ENCODE measurements around the gene RNF130.
"Not testable (repeated sequence)": the region's sequence is repeated elsewhere in the genome, so short reads cannot be mapped to it uniquely, and the experiment has no call there.

The RNF130 gene

DNA sequence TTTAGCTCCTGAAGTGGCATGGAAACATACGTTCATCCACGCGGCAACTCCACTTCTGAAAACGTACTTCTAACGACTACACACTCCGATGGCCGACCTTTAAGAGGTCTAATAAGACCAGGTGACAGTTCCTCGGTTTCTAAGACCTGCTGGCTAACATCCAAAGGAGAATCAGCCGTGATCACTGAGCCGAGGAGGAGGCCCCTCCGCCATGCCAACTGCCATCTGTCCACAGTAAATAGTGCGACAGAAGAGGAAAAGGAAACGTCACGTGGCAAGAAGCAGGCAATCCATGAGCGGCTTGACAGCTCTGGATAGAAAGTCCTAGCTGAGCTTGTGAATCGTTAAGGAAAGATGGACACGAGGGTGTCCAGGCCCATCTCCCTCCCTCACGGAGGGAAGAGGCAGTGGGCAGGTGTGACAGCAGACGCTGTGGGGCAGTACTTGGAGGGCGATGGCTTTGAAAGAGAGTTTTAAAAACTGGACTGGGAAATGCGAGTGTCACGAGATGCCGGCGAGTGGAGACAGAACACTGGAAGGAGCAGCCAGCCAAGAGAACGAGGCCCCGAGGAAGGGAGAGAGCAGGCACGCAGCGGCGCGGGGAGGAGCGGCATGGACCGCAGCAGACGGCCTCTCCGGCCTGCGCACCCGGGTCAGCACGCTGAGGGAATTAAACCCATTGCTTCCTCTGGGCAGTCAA is 97.2 kb downstream of the RNF130 start:
- Mint-ChIP-seq H3K36me3 (peaks cover 25% of the 10 kb centered on the region), H3K27ac (no peak overlapping the region), H3K9me3 (no peaks in the 10 kb centered on the region), H3K4me3 (no peak overlapping the region), H3K4me1 (peaks cover 5% of the 10 kb centered on the region)
- DNase-seq (ENCODE audit: low spot score in 2 of 2) (no peak), ATAC-seq (no peak)

DNA sequence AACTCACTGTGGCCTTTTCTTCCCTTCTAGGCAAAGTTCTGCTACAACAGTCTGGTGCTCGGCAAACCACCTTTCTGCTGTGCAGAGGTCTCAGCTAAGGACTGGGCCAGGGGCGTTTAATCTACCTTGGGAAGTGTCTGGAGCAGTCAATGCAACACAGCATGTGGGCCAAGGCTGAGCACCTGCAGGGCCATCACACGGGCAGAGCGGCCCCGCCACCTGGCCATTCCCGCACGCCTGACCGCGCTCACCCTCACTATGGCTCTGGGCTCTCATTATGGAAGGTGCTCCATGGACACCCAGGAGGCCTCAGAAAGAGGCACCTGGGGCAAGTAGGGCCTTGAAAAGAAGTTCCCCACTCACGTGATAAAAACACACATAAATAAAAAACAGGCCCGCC is 98.2 kb downstream of the RNF130 start:
- ATAC-seq (no peak), DNase-seq (ENCODE audit: low spot score in 2 of 2) (no peak)
- peaks cover 5% of the 10 kb centered on the region for H3K4me1 Mint-ChIP-seq
- no peaks in the 10 kb centered on the region for H3K9me3 Mint-ChIP-seq
- H3K27ac Mint-ChIP-seq, result no peak overlapping the region
- H3K4me3 Mint-ChIP-seq, result no peak overlapping the region
- H3K36me3 Mint-ChIP-seq, result peaks cover 26% of the 10 kb centered on the region

DNA sequence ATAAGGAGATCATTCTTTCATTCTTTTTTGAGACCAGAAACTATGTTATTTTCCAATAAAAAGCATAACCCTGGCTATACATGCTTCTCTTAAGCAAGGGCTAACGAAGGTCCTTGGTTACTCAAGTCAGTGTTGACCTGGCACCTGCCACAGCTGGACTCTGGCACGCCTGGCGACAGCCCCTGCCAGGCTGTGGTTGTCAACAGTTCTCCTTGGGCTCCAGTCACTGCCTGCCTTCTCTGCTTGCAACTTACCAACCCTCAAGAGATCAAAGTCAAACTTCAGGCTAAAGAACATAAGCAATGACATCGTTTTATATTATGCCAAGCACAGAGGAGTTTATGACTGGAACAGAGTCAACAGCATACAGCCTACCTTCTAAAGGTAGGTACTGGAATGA is 102.4 kb downstream of the RNF130 start:
- Mint-ChIP-seq H3K4me3 (no peak overlapping the region), H3K27ac (no peak overlapping the region), H3K4me1 (no peaks in the 10 kb centered on the region), H3K9me3 (no peaks in the 10 kb centered on the region), H3K36me3 (peaks cover 22% of the 10 kb centered on the region)
- ATAC-seq (no peak), DNase-seq (ENCODE audit: low spot score in 2 of 2) (no peak)

GRCh38 chr5:179967489-179967888 is 104.1 kb downstream of the RNF130 start:
- Mint-ChIP-seq H3K36me3 (peaks cover 15% of the 10 kb centered on the region), H3K9me3 (no peaks in the 10 kb centered on the region), H3K4me3 (no peak overlapping the region), H3K27ac (peak overlapping the region; percentile 20), H3K4me1 (no peaks in the 10 kb centered on the region)
- ATAC-seq (no peak), DNase-seq (ENCODE audit: low spot score in 2 of 2) (no peak)

DNA sequence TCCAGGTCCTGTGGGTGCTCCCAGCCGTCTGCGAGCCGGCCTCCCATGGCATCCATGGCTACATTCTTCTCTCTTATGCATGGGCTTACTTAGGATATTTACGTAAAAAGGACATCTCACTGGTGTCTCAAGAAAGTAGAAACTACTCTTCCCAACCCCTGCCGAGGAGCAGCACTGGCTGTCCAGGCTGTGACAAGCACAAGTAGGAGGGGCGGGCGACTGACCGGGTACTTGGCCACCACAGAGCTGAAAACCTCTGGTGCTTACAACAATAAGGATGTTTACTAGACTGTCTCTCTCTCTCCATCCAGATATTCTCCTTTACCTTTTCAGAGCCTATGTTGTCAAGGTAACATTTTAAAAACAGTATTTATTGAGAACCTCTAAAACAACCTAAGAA is 107.5 kb downstream of the RNF130 start:
- no peak for DNase-seq (ENCODE audit: low spot score in 2 of 2)
- H3K4me3 Mint-ChIP-seq, result no peak overlapping the region
- peaks cover 11% of the 10 kb centered on the region for H3K36me3 Mint-ChIP-seq
- H3K27ac Mint-ChIP-seq, result no peak overlapping the region
- no peaks in the 10 kb centered on the region for H3K4me1 Mint-ChIP-seq
- no peak for ATAC-seq
- no peaks in the 10 kb centered on the region for H3K9me3 Mint-ChIP-seq

GRCh38 chr5:179963375-179963774 is 108.2 kb downstream of the RNF130 start:
- Mint-ChIP-seq H3K4me1 (no peaks in the 10 kb centered on the region), H3K36me3 (peaks cover 11% of the 10 kb centered on the region)

DNA sequence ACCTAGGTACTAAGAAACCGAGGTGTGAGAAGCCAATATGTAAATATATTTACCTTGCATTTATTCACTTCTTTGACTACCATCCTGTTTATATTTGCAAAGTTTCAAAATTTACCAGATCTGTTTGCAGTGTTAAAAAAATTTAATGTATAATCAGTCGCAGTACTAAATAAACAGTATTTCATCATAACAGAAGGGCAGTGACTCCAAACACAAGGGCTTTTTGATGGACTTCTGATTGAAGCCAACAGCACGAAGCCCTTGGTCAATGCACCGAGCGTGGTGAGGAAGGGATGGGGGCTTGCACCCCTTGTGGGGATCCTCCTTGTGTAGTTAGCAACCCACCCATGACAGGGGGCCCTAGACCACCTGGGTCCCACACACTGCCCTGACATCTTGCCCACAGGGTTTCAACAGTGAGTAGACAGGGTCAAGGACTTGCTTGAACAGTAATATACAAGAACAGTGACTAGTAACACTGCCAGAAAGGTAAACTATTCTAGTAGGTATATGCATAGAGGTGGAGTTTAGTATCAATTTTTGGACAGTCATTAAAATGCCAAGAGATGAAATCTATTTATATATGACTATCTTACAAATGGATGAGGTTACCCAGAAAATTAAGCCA is 111.2 kb downstream of the RNF130 start:
- Mint-ChIP-seq H3K36me3 (no peaks in the 10 kb centered on the region), H3K9me3 (no peaks in the 10 kb centered on the region), H3K4me3 (no peak overlapping the region), H3K27ac (no peak overlapping the region), H3K4me1 (no peaks in the 10 kb centered on the region)
- DNase-seq (ENCODE audit: low spot score in 2 of 2), result no peak
- ATAC-seq, result no peak

More at GRCh38 chr5:179963375-179963774, 108.2 kb downstream of the RNF130 start:
- no peak overlapping the region for H3K4me3 Mint-ChIP-seq
- ATAC-seq, result no peak
- no peak for DNase-seq (ENCODE audit: low spot score in 2 of 2)
- H3K9me3 Mint-ChIP-seq, result no peaks in the 10 kb centered on the region
- H3K27ac Mint-ChIP-seq, result peak overlapping the region; percentile 54

- DNase-seq (ENCODE audit: low spot score in 2 of 2), result no peak
- Mint-ChIP-seq H3K4me1 (no peaks in the 10 kb centered on the region), H3K27ac (no peak overlapping the region), H3K4me3 (no peak overlapping the region), H3K36me3 (no peaks in the 10 kb centered on the region), H3K9me3 (no peaks in the 10 kb centered on the region)
- ATAC-seq, result no peak
Measured at GRCh38 chr5:179959641-179960040, 111.9 kb downstream of the RNF130 start.

DNA sequence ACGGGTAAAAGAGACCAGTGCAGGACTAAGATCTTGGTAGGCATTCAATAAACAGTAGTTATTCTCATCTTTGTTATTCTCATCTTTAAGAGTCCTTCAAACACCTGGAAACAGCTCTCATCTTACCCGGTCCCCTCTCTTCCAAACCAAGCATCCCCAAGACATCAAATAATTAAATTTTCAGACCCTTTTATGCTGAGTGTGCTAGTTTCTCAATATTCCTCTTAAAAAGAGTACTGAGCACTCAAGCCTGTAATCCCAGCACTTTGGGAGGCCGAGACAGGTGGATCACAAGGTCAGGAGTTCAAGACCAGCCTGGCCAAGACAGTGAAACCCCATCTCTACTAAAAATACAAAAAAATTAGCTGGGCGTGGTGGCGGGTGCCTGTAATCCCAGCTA is 112.4 kb downstream of the RNF130 start:
- not testable (repeated sequence) for H3K4me3 Mint-ChIP-seq; DNase-seq (ENCODE audit: low spot score in 2 of 2); H3K27ac Mint-ChIP-seq; H3K9me3 Mint-ChIP-seq; H3K4me1 Mint-ChIP-seq; H3K36me3 Mint-ChIP-seq; ATAC-seq

DNA sequence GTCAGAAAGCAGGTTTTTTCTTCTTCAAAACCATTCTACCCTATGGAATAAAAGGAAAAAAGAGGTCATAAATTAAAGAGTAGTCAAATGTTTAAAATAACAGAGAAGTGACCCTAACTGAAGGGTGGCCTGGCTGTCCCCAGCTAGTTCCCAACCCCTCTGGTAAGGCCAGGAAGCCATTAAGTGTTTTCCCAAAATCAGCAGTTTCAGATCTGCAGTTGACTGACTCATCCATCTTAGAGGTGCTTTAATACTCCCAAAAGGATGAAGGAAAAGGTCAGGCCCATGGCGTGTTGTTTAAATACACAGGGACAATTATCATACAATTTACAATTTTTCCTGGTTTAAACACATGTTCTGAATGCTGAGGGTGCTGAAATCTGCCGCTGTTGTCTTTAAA is 115.9 kb downstream of the RNF130 start:
- ATAC-seq (no peak), DNase-seq (ENCODE audit: low spot score in 2 of 2) (no peak)
- no peaks in the 10 kb centered on the region for H3K36me3 Mint-ChIP-seq
- no peak overlapping the region for H3K27ac Mint-ChIP-seq
- no peaks in the 10 kb centered on the region for H3K9me3 Mint-ChIP-seq
- H3K4me3 Mint-ChIP-seq, result no peak overlapping the region
- H3K4me1 Mint-ChIP-seq, result no peaks in the 10 kb centered on the region

GRCh38 chr5:179955062-179955461 is 116.5 kb downstream of the RNF130 start:
- ATAC-seq (no peak), DNase-seq (ENCODE audit: low spot score in 2 of 2) (no peak)
- Mint-ChIP-seq H3K4me1 (no peaks in the 10 kb centered on the region), H3K27ac (no peak overlapping the region), H3K36me3 (no peaks in the 10 kb centered on the region), H3K4me3 (no peak overlapping the region), H3K9me3 (no peaks in the 10 kb centered on the region)

- ATAC-seq, result no peak
- no peak for DNase-seq (ENCODE audit: low spot score in 2 of 2)
- no peaks in the 10 kb centered on the region for H3K9me3 Mint-ChIP-seq
- no peaks in the 10 kb centered on the region for H3K4me1 Mint-ChIP-seq
- H3K4me3 Mint-ChIP-seq, result no peak overlapping the region
- H3K36me3 Mint-ChIP-seq, result no peaks in the 10 kb centered on the region
- H3K27ac Mint-ChIP-seq, result no peak overlapping the region
Measured at GRCh38 chr5:179954434-179954833, 117.1 kb downstream of the RNF130 start.

GRCh38 chr5:179953987-179954386 is 117.6 kb downstream of the RNF130 start:
- Mint-ChIP-seq H3K9me3 (no peaks in the 10 kb centered on the region), H3K4me1 (no peaks in the 10 kb centered on the region), H3K27ac (no peak overlapping the region), H3K4me3 (no peak overlapping the region), H3K36me3 (no peaks in the 10 kb centered on the region)
- ATAC-seq, result no peak
- DNase-seq (ENCODE audit: low spot score in 2 of 2), result no peak

DNA sequence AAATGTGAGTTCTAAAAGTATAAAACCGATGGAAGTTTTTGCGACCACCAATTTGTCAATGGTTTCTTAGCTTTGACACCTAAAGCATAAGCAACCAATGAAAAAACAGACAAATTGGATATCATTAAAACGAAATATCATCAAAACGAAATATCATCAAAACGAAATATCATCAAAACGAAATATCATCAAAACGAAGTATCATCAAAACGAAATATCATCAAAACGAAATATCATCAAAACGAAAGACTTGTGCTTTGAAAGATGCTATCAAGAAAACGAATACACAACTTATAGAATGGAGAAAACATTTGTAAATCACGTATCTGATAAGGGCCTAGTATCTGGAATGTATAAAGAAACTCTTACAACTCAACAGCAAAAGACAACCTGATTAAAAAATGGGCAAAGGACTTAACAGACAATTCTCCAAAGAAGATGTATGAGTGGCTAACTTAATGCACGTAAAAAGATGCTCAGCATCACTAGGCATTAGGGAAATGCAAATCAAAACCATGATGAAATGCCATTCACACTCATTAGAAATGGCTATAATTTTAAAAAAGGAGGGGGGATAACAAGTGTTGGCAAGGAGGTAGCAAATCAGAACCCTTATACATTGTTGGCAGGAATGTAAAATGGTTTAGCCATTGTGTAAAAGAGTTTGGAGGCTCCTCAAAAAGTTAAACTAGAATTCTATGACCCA is 134.4 kb downstream of the RNF130 start:
- ATAC-seq (no peak), DNase-seq (ENCODE audit: low spot score in 2 of 2) (no peak)
- Mint-ChIP-seq H3K27ac (no peak overlapping the region), H3K36me3 (no peaks in the 10 kb centered on the region), H3K9me3 (no peaks in the 10 kb centered on the region), H3K4me3 (no peak overlapping the region), H3K4me1 (no peaks in the 10 kb centered on the region)

- Mint-ChIP-seq H3K4me3 (no peak overlapping the region), H3K27ac (no peak overlapping the region), H3K36me3 (no peaks in the 10 kb centered on the region), H3K9me3 (no peaks in the 10 kb centered on the region), H3K4me1 (no peaks in the 10 kb centered on the region)
- DNase-seq (ENCODE audit: low spot score in 2 of 2) (no peak), ATAC-seq (no peak)
Measured at GRCh38 chr5:179930788-179931473, 140.6 kb downstream of the RNF130 start.

Data from stimulated activated effector memory CD8-positive, alpha-beta T cell treated with anti-CD3 and anti-CD28 coated beads, Interleukin-12 subunit alpha, Interleukin-12 subunit beta, amount 100 ng/mL, for 72 hours (primary cell).